NCI-H146 (cell line): ENCODE results near the gene ASCC1.
"Not testable (repeated sequence)": the region's sequence is repeated elsewhere in the genome, so short reads cannot be mapped to it uniquely, and the experiment has no call there.

Source experiments
- DNase-seq: peaks from one replicate; lab custom pipeline; 2025; lab: John Stamatoyannopoulos, UW

ASCC1 gene

GRCh38 chr10:72215611-72216549, at the start of gene ASCC1, which contains the start of gene ANAPC16:
TSS of gene ASCC1 (minus strand) at chr10:72216276. CDS start at chr10:72213298, 2,978 bp downstream.
TSS of gene ANAPC16 (plus strand) at chr10:72216012. CDS start at chr10:72223915, 7,903 bp downstream.
- DNase-seq: peak; percentile 89

DNA sequence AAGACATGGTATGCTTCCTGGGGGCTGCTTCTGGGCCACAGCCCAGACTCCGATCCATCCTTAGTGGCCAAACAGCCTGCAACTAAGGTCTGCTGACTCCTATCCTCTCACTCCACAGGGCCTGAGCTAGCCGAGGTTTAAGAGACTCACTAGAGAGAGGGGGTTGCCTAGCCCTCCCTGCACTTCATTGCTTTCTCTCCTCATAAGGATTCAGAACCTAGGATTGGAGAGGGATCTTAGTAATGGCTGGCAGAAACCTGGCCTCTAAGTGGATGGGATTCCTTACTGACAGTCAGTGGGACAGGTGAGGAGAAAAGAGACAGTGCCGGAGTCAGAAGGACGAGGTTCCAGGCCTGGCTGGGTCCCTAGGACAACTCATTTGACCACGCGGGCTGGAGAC, 49.4 kb upstream of the ASCC1 start:
- DNase-seq: no peak

DNA sequence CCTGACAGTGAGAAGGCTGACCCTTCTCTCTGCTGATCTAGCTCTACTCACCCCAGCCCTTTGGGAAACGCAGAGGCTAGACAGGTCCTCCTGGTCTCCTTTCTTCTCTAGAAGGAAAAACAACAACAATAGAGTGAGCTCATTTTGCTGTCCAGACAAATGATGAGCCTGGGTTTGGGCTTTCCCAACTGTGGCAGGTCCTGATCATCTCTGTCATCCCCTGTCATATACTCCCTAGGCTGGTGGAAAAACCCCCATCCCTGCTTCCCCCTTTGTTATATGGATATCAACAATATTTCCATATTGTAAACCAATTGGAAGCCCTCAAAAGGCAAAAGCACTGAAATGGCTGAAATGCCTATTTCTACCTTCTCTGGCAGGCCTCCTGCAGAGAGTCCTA, 48.5 kb upstream of the ASCC1 start:
- no peak for DNase-seq

DNA sequence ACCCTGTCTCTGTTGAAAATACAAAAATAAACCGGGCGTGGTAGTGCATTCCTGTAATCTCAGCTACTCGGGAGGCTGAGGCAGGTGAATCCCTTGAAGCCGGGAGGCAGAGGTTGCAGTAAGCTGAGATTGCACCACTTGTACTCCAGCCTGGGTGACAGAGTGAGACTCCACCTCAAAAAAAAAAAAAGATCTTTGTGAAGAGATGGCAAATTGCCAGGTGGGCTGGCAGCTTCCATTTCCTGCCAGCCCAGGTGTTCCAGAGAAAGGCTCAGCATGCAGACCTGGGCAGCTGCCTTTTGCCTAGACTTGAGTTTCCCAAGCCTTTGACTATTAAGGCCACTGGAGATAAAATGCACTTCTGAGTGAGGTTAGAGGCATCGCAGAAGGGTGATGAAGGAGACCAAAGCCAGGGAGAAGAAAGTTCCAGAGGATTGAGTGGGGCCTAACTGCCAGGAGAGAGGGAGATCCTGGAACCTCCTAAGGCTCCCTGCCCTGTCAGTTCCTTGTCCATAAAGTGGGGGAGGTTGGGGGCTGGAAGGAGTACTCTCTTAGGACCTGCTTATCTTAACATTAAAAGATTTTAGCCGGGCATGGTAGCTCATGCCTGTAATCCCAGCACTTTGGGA, 47.7 kb upstream of the ASCC1 start:
- DNase-seq: peak; percentile 97

DNA sequence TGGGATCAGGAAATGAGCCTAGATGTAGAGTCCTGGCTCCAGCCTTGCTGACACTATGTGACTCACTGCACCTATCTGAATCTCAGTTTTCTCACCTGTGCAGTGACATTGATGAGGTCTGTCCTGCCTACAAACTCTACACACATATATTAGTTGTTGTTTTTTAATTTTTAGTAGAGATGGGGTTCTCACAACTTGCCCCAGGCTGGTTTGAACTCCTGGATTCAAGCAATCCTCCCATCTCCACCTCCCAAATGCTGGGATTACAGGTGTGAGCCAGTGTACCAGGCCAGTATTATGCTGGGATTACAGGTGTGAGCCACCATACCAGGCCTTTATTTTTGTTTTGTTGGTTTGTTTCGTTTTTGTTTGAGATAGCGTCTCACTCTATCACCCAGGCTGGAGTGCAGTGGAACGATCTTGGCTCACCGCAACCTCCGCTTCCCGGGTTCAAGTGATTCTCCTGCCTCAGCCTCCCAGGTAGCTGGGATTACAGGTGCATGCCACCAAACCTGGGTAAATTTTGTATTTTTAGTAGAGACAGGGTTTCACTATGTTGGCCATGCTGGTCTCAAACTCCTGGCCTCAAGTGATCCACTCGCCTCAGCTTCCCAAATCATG, 45.8 kb upstream of the ASCC1 start:
- DNase-seq: no peak

- peak; percentile 82 for DNase-seq
Observed at GRCh38 chr10:72260976-72261783, 45.1 kb upstream of the ASCC1 start.

GRCh38 chr10:72260239-72260975, 44.3 kb upstream of the ASCC1 start:
- DNase-seq: no peak

DNA sequence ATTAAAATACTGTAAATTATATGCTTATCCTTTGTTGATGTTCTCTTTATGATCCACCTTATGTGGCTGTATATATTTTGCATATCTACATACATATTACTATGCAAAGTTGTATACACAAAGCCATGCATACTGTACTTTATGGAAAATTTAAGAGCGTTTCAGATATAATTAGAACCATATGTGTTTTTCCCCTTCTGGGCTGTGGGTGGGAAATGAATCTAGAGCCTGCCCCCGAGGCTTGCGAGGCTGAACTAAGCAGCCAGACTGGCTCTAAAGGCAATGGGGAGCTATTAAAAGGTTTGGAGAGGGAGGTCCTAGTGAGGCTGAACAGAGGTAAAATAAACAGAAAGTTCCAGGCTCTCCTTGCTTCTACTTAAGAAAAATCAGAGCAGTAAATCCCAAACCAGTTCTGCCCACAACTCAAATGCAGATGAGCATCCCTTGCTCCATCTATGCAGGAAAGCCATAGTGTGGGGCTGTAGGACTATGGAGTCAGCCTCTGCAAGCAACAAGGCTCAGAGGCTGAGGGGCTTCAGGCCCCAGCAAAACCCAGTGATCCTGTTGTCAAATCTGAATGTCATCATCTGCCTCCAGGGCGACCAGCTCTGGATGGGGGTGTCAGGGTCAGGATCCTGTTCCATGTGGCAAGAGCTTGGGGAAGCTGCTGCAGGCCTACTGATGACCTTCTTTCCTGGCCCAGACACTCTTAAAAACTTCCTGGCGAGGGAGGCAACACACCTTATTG, 43.6 kb upstream of the ASCC1 start:
- no peak for DNase-seq

DNA sequence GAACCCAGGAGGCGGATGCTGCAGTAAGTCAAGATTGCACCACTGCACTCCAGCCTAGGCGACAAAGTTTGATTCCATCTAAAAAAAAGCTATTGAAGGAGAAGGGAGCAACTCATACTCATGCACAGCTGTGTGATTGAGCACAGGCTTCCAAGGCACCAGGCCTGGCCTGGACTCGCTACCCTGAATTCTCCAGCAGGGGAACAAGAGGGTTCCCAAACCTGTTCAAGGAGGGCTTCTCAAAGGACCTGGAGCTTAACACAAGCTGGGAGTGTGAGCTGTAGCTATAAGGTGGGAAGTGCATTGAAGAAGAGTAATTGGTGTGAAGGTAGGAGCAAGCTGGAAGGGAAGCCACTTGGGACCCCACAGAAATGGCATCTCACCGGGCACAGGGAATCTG, 42.5 kb upstream of the ASCC1 start:
- no peak for DNase-seq

DNA sequence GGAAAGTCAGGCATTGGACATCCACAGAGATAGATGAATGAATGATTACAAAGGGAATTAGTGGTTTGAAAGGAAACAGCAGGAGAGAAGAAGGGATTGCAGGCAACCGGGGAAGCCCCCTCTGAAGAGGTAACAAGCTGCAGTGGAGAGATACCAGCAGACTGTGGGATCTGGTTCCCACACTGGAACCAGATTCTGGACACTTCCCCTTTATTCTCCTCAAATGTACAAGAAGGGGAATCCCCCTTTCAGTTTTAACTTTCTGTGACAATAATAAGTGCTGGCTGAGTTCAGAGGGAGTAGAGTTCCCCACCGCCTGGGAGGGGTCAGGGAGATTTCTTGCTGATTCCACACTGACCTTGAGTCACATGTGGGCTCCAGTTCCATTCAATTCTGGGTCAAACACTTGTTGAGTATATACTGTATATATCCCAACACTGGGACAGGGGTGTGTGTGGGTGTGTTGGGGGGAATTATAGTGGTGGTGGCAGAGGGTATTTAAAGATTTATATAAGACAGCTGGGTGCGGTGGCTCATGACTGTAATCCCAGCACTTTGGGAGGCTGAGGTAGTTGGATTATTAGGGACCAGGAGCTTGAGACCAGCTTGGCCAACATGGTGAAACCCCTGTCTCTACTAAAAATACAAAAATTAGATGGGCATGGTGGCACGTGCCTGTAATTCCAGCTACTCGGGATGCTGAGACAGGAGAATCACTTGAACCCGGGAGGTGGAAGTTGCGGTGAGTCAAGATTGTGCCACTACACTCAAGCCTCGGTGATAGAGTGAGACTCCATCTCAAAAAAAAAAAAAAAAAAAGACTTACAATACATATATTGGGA, 41.2 kb upstream of the ASCC1 start:
- no peak for DNase-seq

DNA sequence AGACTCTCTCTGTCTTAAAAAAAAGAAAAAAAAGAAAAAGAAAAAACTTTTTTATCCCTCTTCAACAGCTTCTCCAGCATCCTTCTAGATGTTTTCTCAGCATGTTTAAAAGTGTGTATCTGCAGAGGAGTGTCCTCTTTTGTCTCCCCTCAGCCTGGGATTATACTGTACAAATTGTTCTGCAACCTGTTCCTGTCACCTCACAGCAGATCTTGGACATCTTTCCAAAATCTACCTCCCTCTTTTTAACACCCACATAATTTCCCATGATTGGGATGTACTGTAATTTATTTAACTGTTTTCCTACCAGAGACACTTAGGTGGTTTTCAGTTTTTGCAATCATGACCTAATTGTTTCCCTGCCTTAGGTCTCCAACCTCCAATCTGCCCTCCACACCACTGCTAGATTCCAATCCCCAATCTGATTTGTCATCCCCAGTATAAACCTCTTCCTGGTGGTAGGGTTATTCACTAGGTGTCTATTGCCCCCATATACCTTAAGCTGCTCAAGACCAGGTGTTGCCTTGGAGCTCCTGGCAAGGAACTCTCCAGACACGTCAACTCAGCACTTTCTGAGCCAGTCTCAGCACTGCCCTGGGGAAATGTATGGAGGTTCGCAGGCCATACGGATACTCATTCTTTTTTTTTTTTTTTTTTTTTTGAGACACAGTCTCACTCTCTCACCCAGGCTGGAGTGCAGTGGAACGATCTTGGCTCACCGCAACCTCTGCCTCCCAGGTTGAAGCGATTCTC, 40.1 kb upstream of the ASCC1 start:
- no peak for DNase-seq

GRCh38 chr10:72254813-72255568, 38.9 kb upstream of the ASCC1 start:
- peak; percentile 70 for DNase-seq

GRCh38 chr10:72253578-72253977, 37.5 kb upstream of the ASCC1 start:
- DNase-seq: no peak

DNA sequence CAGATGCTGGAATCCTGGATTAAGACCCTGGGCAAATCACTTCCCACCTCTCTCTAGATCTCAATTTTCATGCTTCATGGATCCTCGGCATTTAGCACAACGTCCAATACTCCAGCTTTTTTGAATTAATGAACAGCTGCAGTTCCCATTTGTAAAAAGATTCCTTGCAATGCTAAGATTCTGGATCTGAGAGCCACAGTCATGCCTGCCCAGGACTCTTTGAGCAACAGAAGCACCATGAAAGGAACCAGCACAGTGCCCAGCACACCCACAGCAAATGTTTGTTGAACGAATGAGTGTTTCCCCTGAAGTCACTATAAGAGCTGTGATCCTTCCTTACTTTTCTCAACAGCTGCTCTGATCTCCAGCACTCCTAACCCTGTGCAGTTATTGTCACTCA, 36.9 kb upstream of the ASCC1 start:
- no peak for DNase-seq

- no peak for DNase-seq
Observed at GRCh38 chr10:72251635-72252034, 35.6 kb upstream of the ASCC1 start.

DNA sequence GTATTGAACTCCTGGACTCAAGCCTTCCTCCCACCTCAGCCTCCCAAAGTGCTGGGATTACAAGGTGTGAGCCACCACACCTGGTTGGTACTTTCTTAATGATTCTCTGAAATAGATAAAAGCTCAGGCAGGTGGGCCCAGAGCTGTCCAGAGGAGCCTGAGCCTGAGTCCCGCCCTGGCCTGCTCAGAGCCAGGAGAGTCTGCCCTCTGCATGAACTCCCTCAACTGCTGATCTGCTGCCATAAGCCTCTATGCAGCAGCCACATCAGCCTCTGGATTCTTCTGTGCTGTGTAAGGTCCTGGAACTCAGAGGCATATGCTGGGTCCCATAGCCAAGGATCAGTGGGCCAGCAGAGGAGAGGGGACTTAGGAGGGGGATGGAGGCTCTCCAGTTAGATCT, 34.6 kb upstream of the ASCC1 start:
- DNase-seq: no peak

DNA sequence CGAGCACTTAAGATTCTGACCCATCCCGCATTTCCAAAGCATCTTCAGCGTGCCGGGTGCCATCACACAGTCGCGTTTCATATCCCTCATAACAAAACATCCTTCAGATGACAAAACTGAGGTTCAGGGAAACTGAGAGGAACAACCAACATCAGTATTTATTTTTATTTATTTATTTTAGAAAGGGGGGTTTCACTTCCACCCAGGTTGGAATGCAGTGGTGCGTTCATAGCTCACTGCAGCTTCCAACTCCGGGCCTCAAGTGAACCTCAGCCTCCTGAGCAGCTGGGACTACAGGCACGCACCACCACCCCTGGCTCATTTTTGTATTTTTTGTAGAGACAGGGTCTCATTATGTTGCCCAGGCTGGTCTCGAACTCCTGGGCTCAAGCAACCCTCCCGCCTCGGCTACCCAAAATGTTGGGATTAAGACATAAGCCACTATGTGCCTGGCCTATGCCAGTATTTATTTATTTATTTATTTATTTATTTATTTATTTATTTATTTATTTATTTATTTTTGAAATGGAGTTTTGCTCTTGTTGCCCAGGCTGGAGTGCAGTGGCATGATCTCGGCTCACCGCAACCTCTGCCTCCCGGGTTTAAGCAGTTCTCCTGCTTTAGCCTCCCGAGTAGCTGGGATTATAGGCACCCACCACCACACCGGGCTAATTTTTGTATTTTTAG, 33.2 kb upstream of the ASCC1 start:
- not testable (repeated sequence) for DNase-seq
